Testis (tissue), 3 donors: ENCODE measurements around the gene C1orf210. TPM values are rescaled to one million over a fixed set of nuclear protein-coding genes. Genes with fewer than 3 reads are reported as not detected.

Experiments
- DNase-seq: peaks from one replicate; pipeline ENCODE4 v3.0.0-alpha.2; 2019
- H3K27ac ChIP-seq, 2 donors: fragments of 200-600 bp; sonication (generic); one replicate each; pipeline ENCODE4 v1.5.1; 2019
- H3K27me3 ChIP-seq: fragments of 200-600 bp; sonication (generic); one replicate; pipeline ENCODE4 v1.5.1; 2019
- H3K36me3 ChIP-seq: fragments of 200-600 bp; sonication (generic); one replicate; pipeline ENCODE4 v1.5.1; 2017; ENCODE audit warnings: low read depth; ENCODE audit errors: missing control alignments
- H3K4me1 ChIP-seq: fragments of 200-600 bp; sonication (generic); one replicate; pipeline ENCODE4 v1.5.1; 2019
- H3K4me3 ChIP-seq, 2 donors: fragments of 200-600 bp; sonication (generic); one replicate each; pipeline ENCODE4 v1.5.1; 2017 to 2019
- H3K9me3 ChIP-seq: fragments of 200-600 bp; sonication (generic); one replicate; pipeline ENCODE4 v1.5.1; 2017
- POLR2A ChIP-seq: fragments of 450-650 bp; IDR thresholded peaks from one replicate; pipeline ENCODE4 v1.6.1; 2017; ENCODE audit warnings: antibody characterized with exemption, mild to moderate bottlenecking, moderate library complexity
- WGBS, 2 donors: methylation state at CpG; one replicate each; pipeline ENCODE4 v1.1.5; 2018; 5-methylcytosine and 5-hydroxymethylcytosine counted together
- intact Hi-C: fragments of 100-400 bp; cut with DNase I; formaldehyde crosslinking; loops from one replicate; pipeline ENCODE4 v1.15.1; 2023; ENCODE audit warnings: low total_unique reads
- polyA plus RNA-seq: library from polyadenylated mRNA; stranded (reverse); fragments of 350-450 nt; fragmentation: Illumina TruSeq; extraction: RNeasy Lipid Tissue Mini Kit (QIAGEN cat#74804); gene quantifications from one replicate; pipeline ENCODE4 v1.2.3, GENCODE V29; 2014; ENCODE audit warnings: low read depth, low replicate concordance; ENCODE audit not compliant: insufficient read depth
- total RNA-seq, 2 donors: library from RNA; depleted of rRNA; stranded (reverse); fragments of >200 nt; gene quantifications; one replicate each; pipeline ENCODE4 v1.2.3, GENCODE V29; 2016
- TF ChIP-seq, protein P1 (sequence below), 3 experiments: fragments of 450-650 bp in 2 of 3; fragments of 200-600 bp in 1 of 3; sonication (generic) in 1 of 3; IDR thresholded peaks; one replicate each; pipeline ENCODE4 v1.5.1; 2016 to 2019; ENCODE audit warnings: antibody characterized with exemption in 3 of 3, mild to moderate bottlenecking in 2 of 3, moderate library complexity in 1 of 3

C1orf210 gene
- total and polyA plus RNA-seq, 3 donors from 2014 or later = 0.25 to 0.71 TPM; not detected in 1

DNA sequence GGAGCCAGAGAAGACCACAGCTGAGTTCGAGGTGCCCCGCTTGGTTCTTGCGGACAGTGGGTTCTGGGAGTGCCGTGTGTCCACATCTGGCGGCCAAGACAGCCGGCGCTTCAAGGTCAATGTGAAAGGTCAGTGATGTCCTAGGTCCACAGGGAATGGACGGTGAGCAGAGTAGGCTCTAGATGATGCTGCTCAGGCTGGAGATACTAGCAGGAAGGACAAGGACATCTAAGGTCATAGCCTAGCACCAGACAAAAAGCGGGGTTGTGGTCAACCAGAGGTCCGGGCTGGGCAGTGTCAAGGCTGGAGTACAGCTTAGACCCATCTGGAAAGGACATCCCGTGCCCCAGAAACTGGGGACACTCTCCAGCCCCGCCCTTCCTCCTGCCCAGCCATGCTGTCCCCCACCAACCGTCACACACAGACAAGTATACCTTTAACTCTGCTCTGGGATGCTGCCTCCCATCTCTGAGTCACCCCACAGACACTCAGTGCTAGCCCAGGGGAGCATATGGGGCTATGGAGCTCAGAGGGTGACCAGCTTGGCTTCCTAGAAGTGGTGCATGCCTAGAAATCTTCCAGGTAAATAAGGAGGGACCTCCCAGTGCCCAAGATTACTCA is 24.1 kb upstream of the C1orf210 start:
- no peak overlapping the region for H3K27ac ChIP-seq
- TF ChIP-seq, protein P1, sequence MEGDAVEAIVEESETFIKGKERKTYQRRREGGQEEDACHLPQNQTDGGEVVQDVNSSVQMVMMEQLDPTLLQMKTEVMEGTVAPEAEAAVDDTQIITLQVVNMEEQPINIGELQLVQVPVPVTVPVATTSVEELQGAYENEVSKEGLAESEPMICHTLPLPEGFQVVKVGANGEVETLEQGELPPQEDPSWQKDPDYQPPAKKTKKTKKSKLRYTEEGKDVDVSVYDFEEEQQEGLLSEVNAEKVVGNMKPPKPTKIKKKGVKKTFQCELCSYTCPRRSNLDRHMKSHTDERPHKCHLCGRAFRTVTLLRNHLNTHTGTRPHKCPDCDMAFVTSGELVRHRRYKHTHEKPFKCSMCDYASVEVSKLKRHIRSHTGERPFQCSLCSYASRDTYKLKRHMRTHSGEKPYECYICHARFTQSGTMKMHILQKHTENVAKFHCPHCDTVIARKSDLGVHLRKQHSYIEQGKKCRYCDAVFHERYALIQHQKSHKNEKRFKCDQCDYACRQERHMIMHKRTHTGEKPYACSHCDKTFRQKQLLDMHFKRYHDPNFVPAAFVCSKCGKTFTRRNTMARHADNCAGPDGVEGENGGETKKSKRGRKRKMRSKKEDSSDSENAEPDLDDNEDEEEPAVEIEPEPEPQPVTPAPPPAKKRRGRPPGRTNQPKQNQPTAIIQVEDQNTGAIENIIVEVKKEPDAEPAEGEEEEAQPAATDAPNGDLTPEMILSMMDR (IDR thresholded peaks at IDR 0.05) = no peak
- no peak for TF ChIP-seq POLR2A
- no peak for DNase-seq

DNA sequence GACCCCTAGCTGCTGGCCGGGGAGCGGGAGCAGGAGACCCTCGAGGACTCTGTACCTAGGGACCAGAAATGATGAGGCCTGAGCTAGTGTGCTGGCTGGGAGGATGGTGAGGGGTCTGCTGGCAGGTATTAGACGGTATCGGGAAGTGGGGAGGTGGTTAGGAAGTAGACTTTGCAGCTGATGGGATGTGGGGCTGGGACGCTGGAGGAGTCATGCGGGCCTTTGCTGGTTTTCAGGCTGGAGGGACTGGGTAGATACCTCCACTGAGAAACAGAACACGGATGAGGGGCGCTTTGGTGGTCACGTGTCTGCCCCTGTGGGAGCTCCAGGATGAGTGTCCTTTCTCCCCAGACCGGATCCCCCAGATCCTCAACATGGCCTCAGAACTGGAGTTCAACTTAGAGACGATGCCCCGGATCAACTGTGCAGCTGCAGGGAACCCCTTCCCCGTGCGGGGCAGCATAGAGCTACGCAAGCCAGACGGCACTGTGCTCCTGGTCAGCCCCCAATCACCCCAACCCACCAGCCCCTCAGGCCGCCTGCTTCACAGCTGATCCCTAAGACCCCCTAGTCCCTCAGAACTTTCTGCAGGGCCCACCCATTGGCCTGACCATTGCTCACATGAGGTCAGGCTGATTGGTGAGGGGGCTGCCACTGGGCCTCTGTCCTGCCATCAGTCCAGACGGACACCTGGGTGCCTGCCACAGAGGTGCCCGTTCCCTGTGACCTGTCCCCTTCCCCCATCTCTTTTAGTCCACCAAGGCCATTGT is 23.4 kb upstream of the C1orf210 start:
- H3K4me3 ChIP-seq = no peak overlapping the region
- H3K27me3 ChIP-seq = no peaks in the 10 kb centered on the region
- H3K9me3 ChIP-seq = no peaks in the 10 kb centered on the region
- intact Hi-C loops = no loop called here
- H3K27ac ChIP-seq = no peak overlapping the region
- 85 to 95% methylated on average over 18 to 20 of the region's 20 CpGs for WGBS, 2 donors
- TF ChIP-seq POLR2A = no peak
- TF ChIP-seq, protein P1 (IDR thresholded peaks at IDR 0.05) = no peak
- DNase-seq = no peak
- H3K36me3 ChIP-seq = no peaks in the 10 kb centered on the region
- H3K4me1 ChIP-seq = peaks cover 5% of the 10 kb centered on the region

More for the DNA sequence above, 24.1 kb upstream of the C1orf210 start:
- Histone ChIP-seq H3K9me3 (no peaks in the 10 kb centered on the region), H3K36me3 (no peaks in the 10 kb centered on the region), H3K4me1 (peaks cover under 1% of the 10 kb centered on the region), H3K4me3 (no peak overlapping the region), H3K27me3 (no peaks in the 10 kb centered on the region)
- WGBS, 2 donors = 88 to 95% methylated on average over 4 to 13 of the region's 13 CpGs
- intact Hi-C loops = no loop called here

DNA sequence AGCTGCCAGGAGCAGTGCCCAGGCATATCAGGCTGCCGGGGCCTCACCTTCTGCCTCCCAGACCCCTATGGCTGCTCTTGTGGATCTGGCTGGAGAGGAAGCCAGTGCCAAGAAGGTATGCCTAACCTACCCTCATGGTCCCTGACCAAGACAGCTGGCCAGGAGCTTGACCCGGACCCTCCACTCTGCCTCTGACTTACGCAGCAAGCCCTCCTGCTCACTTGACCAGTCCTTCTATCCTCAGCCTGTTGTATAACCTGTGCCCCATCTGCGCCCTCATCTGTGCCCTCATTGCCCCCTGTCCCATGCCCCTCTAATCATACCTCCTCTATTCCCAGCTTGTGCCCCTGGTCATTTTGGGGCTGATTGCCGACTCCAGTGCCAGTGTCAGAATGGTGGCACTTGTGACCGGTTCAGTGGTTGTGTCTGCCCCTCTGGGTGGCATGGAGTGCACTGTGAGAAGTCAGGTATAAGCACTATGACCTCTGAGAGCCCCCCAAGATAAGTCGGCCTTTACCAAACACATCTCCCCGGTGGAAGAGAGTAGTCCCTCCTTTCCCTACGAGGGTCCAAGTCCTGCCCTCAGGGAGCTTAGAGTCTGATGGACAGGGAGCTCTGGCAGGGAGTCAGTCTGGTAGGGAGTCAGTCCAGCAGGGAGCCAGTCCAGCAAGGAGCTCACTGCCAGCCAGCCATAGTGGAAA is 22.2 kb upstream of the C1orf210 start:
- H3K27ac ChIP-seq = no peak overlapping the region
- WGBS, 2 donors = 93 to 95% methylated on average over 8 to 9 of the region's 9 CpGs
- TF ChIP-seq, protein P1 (IDR thresholded peaks at IDR 0.05) = no peak
- no peak for TF ChIP-seq POLR2A
- intact Hi-C loops = no loop called here
- H3K9me3 ChIP-seq = no peaks in the 10 kb centered on the region
- no peak for DNase-seq
- peaks cover 5% of the 10 kb centered on the region for H3K4me1 ChIP-seq
- H3K36me3 ChIP-seq = no peaks in the 10 kb centered on the region
- no peaks in the 10 kb centered on the region for H3K27me3 ChIP-seq
- no peak overlapping the region for H3K4me3 ChIP-seq

DNA sequence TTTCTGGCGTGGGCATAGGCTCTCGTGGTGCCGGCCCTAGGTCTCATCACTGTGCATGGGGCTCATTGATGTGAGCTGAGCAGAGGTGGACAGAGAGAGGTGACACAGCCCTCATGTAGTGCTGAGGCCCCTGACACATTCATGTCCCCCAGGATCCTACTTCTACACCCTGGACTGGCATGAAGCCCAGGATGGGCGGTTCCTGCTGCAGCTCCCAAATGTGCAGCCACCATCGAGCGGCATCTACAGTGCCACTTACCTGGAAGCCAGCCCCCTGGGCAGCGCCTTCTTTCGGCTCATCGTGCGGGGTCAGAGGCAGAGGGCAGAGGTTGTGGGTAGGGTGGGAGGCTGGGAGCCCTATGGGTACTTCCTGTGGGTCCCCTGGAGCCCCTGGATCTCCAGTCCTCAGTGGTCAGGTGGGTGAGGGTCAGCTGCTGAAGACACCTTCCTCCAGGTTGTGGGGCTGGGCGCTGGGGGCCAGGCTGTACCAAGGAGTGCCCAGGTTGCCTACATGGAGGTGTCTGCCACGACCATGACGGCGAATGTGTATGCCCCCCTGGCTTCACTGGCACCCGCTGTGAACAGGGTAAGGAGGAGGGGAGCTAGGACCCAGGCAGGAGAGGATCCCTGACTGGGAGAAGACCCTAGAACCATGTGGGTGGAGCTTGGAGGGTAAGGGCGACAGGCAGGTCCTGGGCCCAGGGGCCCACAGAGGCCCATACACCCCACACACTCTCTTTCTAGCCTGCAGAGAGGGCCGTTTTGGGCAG is 21.5 kb upstream of the C1orf210 start:
- Histone ChIP-seq H3K27me3 (no peaks in the 10 kb centered on the region), H3K36me3 (no peaks in the 10 kb centered on the region), H3K27ac (no peak overlapping the region), H3K4me1 (peaks cover 5% of the 10 kb centered on the region), H3K4me3 (no peak overlapping the region), H3K9me3 (no peaks in the 10 kb centered on the region)
- DNase-seq = no peak
- intact Hi-C loops = no loop called here
- no peak for TF ChIP-seq POLR2A
- TF ChIP-seq, protein P1 (IDR thresholded peaks at IDR 0.05) = no peak
- WGBS, 2 donors = 91 to 97% methylated on average over 11 to 17 of the region's 17 CpGs
